Stimulated activated CD8-positive, alpha-beta memory T cell treated with anti-CD3 and anti-CD28 coated beads, Interleukin-15, amount 100 ng/mL, for 1 hour (primary cell): ENCODE results near the gene MMP15.
"Not testable (repeated sequence)": the region's sequence is repeated elsewhere in the genome, so short reads cannot be mapped to it uniquely, and the experiment has no call there.

ENCODE experiments used
- DNase-seq: peaks from one replicate; pipeline ENCODE4 v3.0.0-alpha.2; 2020; ENCODE audit warnings: low read depth

MMP15 gene

GRCh38 chr16:58049232-58050185 is 24.0 kb downstream of the MMP15 start:
- DNase-seq = no peak

GRCh38 chr16:58051296-58051695 is 25.7 kb downstream of the MMP15 start:
- no peak for DNase-seq

GRCh38 chr16:58051821-58052603 is 26.5 kb downstream of the MMP15 start:
- no peak for DNase-seq

GRCh38 chr16:58053682-58054005 is 28.1 kb downstream of the MMP15 start:
- no peak for DNase-seq

- DNase-seq = no peak
These were observed 28.7 kb downstream of the MMP15 start for GRCh38 chr16:58054289-58054688.

GRCh38 chr16:58056580-58056979 is 31.0 kb downstream of the MMP15 start:
- no peak for DNase-seq

- DNase-seq = no peak
These were observed 31.6 kb downstream of the MMP15 start for GRCh38 chr16:58057121-58057520.

- DNase-seq = no peak
These were observed 32.2 kb downstream of the MMP15 start for GRCh38 chr16:58057784-58058183.

GRCh38 chr16:58062821-58063220 is 37.3 kb downstream of the MMP15 start:
- no peak for DNase-seq

GRCh38 chr16:58063377-58064076 is 38.0 kb downstream of the MMP15 start:
- no peak for DNase-seq

GRCh38 chr16:58070585-58070984 is 45.0 kb downstream of the MMP15 start:
- no peak for DNase-seq

GRCh38 chr16:58072134-58072533 is 46.6 kb downstream of the MMP15 start:
- DNase-seq = not testable (repeated sequence)

GRCh38 chr16:58073086-58073485 is 47.5 kb downstream of the MMP15 start:
- DNase-seq = not testable (repeated sequence)

- no peak for DNase-seq
These were observed 49.1 kb downstream of the MMP15 start for GRCh38 chr16:58074657-58075056.

GRCh38 chr16:58076514-58076913 is 51.0 kb downstream of the MMP15 start:
- DNase-seq = no peak

- DNase-seq = no peak
These were observed 52.2 kb downstream of the MMP15 start for GRCh38 chr16:58077796-58078195.

- not testable (repeated sequence) for DNase-seq
These were observed 55.1 kb downstream of the MMP15 start for GRCh38 chr16:58080657-58081056.

GRCh38 chr16:58082381-58082780 is 56.8 kb downstream of the MMP15 start:
- no peak for DNase-seq

GRCh38 chr16:58084635-58085034 is 59.1 kb downstream of the MMP15 start:
- DNase-seq = no peak

GRCh38 chr16:58085171-58085570 is 59.6 kb downstream of the MMP15 start:
- DNase-seq = no peak

GRCh38 chr16:58085584-58086251 is 60.2 kb downstream of the MMP15 start:
- DNase-seq = no peak
